Stimulated activated CD8-positive, alpha-beta memory T cell treated with anti-CD3 and anti-CD28 coated beads, Interleukin-12 subunit alpha, Interleukin-12 subunit beta, amount 100 ng/mL, for 1 hour (primary cell): ENCODE results near the gene ABRACL.
"Not testable (repeated sequence)": the region's sequence is repeated elsewhere in the genome, so short reads cannot be mapped to it uniquely, and the experiment has no call there.

Experiments
- DNase-seq: peaks from one replicate; pipeline ENCODE4 v3.0.0-alpha.2; 2020; ENCODE audit warnings: low read depth

The ABRACL gene

DNA sequence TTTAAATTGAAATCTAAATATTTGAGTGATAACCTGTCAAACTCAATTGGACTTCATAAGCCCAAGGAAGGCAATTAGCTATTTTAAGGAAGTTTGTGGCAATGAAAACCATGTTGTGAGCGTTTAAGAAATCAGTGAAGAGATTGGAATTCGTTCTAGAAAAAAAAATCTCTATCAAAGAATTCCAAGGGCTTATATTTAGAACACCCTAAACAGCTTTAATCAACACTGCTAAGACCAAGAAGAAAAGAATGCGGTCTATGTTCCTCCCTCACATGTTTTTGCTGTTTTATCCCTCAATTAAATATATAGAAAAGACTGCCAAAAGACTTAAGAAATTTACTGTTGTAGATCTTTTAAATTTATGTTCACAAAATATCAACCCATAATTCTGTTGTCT is 16.6 kb upstream of the ABRACL start:
- no peak for DNase-seq

DNA sequence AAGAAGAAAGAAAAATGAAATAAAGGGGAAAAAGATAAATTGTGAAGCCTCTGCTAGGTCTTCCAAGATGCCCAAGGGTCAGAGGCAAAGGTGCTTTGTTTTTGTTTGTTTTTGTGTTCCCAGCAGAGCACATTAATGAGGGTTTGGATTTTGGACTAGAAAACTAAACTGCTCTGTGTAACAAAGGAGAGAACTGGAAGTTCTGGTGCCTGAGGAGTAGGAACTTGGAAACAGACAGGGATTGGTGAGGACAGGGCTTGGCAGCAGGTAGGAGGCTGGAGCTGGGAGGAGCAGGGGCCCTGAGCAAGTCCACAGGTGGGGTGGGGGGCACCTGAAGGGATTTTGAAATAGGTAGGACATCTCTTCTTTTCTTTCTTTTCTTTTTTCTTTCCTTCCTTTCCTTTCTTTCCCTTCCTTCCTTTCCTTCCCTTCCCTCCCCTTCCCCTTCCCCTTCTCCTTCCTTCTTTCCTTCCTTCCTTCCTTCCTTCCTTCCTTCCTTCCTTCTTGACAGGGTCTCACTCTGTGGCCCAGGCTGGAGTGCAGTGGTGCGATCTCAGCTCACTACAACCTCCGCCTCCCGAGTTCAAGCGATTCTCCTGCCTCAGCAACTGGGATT is 15.3 kb upstream of the ABRACL start:
- no peak for DNase-seq

DNA sequence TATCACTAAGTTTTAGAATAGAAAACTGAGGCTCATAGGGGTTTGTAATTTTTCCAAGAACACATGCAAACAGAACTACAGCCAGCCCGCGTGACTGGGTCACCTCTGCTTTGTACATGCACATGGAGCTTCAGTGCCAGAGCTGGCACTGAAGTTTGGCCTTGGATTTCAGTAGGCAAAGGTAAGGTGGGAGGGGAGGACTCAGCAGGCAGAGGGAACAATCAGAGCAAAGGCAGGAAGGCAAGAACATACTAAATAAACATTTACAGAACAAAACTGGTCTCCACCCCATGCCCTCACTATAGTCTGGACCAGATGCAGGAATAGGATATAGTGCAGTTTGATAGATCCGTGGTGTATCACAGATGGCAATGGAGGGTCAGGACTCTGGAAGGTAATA is 13.6 kb upstream of the ABRACL start:
- no peak for DNase-seq

DNA sequence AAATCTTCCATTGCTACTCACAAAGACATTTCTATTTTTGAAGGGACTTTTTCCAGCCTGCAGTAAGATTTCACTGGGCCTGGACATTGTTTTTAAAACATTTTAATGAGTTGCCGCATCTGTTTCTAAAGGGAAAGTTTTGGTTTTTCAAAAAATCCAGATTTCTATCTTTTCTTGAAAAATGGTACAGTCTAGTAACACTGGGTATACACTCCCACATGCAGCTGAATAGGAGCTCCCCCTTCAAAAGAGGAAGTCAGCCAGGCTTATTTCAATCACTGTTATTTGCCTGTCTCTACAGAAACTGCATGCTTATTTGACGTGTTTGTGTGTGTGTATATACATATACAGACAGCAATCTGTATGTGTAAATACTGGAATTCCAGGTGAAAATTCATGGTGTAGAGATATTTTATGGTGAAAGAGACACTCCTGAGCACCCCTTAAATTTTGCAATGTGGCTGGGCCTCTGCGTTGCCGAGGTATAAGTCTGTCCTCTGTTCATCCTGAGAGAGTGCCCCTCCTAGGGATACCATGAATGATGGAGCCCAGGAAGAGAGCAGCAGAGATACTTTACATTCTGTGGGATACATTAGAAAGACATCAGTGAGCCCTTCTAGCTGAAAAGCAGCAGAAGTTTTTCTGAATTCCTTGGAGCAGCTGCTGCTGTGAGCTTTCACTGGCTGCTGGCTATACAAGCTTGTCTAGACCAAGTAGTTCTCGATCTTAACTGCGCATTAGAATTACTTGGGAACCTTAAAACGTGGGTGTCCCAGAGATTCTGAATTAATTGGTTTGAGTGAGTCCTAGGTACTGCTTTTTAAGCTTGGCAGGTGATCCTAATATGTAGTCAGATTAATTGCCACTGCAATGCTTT is 12.0 kb upstream of the ABRACL start:
- no peak for DNase-seq

DNA sequence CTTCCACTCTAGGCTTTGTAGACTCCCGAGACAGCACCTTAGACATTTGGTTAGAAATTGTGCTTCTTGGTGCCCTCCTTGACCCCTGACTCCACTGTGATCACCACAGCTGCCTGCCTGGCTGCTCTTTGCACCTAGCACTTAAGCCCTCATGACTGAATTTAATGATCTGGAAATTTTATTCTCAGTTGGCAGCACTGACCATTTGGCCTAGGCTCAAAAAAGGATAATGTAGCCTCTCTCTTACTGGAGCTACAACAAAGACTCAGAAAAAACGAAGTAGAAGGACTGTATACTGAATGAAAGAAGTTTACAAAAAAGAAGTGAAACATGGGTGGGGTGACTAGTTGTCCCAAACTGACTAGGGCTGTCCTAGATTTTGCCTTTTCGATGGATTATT is 11.3 kb upstream of the ABRACL start:
- no peak for DNase-seq

DNA sequence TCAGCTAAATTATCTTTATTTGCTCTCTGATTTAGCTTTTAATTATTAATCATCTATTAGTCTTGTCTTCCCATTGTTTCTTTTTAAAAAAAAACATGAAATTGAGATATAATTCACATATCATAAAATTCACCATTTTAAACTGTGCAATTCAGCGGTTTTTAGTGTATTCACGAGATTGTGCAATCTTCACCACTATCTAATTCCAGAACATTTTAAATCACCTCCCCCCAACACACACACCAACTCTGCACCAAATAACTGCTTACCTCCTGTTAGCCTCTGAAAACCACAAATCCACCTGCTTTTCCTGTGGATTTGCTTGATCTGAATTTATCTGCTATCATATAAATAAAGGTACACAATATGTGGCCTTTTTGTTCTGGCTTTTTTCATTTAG is 8.8 kb upstream of the ABRACL start:
- no peak for DNase-seq

DNA sequence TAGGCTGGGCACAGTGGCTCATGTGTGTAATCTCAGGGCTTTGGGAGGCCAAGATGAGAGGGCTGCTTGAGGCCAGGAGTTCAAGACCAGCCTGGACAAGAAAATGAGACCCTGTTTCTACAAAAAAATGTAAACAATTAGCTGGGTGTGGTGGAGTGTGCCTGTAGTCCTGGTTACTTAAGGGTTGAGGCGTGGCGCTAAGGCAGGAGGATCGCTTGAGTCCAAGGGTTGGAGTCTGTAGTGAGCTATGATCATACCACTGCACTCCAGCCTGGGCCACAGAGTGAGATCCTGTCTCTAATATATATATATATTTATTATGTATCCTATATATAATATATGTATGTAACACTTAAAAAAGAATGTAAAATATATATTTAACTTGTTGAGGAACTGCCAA is 7.9 kb upstream of the ABRACL start:
- no peak for DNase-seq

DNA sequence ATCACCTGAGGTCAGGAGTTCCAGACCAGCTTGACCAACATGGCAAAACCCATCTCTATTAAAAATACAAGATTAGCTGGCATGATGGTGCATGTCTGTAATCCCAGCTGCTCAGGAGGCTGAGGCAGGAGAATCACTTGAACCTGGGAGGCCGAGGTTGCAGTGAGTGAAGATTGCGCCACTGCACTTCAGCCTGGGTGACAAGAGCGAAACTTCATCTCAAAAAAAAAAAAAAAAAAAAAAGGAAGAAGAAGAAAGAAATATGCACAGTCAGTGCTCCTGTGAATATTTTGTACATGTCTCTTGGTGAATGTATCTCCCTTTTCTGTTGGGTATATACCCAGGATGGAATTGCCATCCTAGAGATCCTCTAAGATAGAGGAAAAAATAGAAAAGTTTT is 3.1 kb upstream of the ABRACL start:
- not testable (repeated sequence) for DNase-seq

DNA sequence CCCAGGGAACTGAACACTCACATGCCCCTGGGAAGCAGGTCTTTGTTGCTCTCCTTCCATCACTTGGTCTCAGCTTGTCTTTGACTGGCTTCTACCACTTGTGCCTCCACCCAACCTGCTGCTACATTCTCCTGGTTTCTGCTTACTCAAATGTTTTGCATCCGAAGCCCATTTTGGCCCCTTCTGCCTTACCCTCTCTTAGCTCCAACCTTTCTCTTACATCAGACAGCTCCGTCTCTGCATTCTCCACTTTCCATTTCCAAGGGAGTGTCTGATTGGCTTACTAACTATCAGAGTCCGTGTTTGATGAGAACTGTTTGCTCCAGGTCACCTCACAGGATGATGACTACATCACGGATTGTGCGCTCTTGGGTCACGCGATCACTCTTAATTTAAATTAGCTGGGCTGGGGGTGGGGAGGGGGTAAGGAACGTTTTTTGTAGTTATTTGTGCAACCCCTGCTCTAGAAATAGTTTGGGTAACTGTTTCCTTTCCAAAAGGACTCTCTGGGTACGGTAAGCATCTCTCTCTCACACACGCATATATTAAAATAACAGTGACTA is 844 bp upstream of the ABRACL start:
- DNase-seq = no peak

DNA sequence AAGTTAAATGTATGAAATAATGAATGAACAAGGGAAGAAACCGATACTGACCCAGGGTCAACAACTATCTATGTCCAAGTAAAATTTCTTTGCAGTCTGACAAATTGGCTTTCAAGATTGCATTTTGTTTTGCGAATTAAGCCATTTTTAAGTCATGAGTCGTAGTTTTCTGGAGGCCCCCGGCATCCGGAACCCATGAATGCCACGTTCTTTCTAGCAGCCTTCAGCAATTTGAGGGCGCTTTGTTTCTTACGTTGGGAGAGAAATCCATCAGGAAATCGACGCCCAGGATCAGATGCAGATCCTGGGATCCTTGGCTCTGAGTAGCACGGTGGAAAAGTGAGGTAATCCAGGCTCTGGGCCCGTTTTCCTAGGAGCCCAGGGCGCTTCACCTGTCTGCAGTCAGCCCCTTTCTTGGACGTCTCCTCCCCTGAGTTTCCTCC is 309 bp upstream of the ABRACL start:
- DNase-seq = no peak

DNA sequence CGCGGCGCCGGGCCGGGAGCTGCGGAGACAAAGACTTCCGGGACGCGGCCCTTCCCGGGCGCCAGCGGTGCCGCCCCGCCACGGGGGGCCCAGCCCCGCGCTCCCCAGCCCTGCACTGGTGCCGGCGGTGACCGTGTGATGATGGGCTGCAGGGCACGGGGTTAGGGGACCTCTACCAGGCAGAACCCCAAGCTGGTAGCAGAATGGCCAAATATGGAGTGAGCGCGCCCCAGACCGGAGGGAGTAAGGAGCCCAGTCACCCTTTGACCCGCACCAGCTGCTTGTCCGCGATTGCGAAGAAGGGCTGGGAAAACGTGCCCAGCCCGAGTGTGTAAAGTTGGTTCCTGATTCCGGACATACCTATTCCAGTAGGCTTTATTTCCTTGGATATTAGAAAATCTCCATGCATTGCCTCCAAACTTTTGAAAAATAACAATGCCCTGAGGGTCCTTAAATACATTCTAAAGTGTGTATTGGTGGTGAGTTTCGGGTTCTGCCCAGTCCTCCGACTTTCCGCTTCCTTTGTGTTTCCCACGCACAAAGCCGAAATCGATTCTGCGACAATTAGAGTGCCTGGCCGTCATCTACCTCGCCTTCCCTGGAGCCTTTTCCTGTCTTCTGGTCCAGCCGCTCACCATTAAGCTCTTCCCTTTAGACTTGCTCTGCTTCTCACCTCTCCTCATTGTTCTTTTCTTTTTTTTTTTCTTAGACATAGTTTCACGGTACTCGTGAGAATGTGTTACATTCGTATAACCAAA is 1.1 kb downstream of the ABRACL start:
- DNase-seq = no peak

DNA sequence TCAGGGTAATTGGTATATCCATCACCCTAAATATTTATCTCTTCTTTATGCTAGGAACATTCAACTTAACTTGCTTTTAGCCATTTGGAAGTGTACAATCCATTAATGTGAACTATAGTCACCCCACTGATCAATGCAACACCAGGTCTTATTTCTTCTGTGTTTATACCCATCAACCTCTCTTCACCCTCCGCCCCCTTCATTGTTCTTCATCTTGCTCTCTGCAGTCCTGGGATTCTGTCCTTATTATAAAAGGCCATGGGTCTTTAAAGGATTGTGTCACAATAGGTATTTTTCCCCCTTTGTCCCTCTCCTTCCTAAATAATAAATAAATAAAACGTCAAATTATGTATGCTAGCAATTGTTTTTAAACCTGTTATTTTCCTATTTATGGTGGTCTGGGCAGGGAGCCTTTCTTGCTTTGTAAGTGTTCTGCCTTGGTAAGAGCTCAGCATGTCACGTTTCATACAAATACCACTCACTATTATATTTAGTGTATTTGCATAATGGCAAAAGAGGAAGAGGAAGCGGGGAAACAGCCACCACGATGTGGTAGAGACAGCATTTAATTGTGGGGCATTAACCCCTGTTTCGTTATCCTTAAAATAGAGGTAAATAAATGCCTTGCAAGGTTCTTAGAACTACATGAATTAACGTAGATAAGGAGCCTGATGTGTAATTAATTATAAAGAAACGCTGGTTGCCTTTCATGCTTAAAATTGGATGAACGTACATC is 1.9 kb downstream of the ABRACL start:
- no peak for DNase-seq

DNA sequence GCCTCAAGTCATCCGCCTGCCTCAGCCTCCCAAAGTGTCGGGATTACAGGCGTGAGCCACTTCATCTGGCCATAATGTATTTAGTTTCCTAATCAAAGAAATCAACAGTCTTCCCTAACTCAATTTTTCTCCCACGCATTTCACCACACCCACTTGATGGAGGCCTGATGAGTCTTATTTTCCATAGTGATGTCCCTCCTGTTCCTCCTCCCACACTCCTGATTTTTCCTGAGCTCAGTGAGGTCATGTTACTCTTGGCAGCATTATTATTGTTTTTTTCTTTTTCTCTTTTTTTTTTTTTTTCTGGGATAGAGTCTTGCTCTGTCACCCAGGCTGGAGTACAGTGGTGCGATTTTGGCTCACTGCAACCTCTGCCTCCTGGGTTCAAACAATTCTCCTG is 8.9 kb downstream of the ABRACL start:
- DNase-seq = no peak

DNA sequence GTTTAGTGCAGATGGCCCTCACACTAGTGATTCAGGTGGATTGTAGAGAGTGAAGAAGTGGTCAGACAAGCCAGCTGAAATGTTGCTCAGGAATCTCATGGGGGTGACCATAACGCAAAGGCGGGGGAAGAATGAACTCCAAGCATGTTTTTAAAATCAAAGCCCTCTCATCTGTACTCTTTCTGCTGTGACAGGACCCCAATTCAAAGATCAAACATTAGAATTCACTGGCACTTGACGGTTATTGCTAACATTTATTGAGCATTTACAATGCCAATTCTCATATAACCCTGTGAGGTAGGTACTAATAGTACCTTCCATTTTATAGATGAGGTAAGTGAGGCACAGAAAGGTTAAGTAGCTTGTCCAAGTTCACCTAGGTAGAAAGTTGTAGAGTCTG is 15.7 kb downstream of the ABRACL start:
- DNase-seq = no peak

DNA sequence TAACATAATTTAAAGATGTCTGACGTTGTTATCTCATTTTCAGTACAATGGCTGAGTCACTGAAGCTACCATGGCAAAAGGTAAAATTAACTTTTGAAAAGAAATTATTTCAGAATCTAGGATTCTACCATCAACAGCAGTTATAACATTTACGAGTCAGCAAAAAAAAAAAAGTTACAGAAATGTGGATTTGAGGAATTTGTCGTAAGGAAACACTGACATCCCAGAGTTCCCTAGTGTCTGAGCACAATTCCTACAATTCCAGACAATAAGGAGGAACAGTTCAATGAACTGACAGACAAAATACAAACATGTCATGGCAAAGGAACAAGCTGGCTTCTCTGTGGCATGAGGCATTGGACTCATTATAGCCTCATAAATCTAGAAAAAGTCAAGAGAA is 19.1 kb downstream of the ABRACL start:
- no peak for DNase-seq

DNA sequence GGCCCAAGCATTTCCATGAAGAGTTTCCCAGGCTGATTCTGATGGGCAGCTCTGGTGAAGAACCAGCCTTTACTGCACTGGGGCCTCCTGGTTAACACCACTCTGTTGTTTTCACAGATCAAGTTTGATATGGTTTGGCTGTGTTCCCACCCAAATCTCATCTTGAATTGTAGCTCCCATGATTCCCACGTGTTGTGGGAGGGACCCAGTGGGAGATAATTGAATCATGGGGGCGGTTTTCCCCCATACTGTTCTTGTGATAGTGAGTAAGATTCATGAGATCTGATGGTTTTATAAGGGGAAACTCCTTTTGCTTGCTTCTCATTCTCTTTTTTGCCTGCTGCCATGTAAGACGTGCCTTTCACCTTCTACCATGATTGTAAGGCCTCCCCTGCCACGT is 20.4 kb downstream of the ABRACL start:
- DNase-seq = not testable (repeated sequence)

DNA sequence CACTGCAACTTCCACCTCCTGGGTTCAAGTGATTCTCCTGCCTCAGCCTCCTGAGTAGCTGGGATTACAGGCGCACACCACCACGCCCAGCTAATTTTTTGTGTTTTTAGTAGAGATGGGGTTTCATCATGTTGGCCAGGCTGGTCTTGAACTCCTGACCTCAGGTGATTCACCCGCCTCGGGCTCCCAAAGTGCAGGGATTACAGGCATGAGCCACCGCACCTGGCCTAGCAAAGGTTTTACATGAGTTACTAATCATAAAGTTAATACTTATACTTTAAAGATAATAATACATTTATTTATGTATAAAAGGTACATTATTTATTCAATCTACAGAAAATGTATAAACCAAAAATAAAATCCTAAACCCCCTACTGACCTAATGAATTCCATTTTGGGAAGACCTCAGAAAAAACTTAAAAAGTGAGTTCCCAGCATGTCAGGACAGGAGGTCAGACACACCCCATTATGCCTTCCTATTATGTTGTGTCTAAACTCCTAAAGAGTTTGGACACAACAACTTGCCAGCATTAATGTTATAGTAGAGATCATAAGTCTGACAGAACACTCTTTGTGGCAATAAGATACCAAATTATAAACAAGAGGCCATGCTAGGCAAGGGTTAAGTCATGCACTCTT is 21.7 kb downstream of the ABRACL start:
- not testable (repeated sequence) for DNase-seq

DNA sequence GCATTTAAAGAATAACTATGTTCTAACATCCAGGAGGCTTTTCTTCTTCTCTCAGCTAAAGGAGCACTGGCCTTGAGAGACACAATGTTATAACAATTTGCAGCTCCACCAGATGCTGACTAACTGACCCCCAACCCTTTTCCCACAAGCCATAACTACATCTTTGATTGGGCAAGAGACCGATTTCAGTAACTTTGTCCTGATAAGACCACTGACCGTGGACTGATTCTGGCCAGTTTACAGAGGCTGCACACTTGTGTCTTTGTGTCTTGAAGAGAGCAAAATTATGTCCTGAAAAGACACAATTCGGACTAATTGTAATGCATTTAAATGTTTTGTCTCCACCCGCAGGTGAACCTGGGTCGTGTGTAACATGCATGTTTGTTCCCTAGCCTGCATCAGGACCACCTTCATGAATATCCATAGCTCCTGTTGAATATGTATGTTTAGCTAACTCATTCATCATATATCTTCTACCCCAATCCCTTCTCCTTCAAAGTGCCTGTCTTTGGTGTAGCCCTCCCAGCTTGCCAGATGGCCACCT is 22.3 kb downstream of the ABRACL start:
- no peak for DNase-seq

DNA sequence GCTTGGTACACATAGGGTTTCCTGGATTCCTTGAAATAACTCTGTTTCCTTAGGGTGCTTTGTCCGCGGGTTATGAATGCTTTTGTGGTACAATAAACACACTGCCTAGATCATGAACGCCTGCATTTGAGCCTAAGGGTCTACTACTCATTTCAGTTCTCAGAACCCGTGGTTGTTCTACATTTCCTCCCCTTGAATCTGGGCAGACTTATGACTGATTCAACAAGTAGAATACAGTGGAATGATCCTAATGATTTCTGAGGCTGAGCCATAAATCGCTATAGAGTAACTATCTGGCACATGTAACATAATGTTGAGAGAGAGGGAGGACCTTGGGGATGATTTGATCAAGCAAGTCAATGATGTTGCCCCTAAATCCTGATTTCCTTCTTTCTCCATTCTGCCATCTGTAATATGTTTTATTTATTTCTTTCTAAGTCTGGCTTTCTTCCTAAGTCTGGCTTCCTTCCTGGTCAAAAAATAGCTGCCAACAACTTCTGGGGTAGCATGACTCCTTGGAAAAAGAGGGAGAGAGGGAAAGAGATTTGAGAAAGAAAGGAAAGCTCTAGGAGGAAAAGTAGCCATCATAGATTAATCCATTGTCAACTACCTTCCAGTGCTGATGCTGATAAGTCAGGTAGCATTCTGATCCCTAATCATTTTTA is 23.0 kb downstream of the ABRACL start:
- no peak for DNase-seq

DNA sequence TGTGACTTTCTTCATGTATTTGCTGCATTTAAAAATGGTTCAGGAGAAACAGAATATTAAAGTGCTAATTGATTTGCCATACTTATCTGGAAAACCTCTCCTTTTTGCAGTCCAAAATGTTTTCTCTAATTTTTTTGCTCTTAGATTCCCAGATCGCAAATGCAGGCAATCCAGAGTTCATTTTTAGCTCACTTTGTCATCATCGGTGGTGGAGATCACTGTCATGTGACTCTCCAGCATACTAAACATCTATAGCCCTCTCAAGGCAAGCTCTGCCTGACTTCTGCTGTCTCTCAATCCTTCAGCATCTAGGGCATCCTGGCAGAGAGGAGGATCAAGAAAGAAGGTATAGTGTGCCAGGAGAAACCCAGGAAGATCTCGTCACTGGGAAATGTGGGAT is 24.8 kb downstream of the ABRACL start:
- DNase-seq = no peak

DNA sequence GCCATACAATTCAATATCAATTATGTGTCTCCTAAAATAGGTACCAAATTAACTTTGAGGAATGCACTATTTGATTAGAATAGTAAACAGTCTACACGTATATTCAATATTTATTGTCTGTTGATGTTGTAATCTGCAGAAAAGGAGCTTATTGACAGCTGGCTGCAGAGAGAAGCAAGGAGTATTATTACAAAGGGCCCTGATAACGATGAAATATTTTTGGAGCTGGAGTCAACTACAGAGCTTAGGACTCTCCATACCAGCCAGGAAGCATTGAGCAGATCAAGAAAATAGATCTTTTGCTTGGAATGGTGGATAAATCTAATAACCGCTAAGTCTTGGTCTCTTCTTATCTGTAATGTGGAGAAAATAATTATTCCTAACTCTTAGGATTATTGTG is 25.5 kb downstream of the ABRACL start:
- DNase-seq = no peak
